MM.1S (cell line): ENCODE results near the gene ATP2A3.

Experiments
- CTCF ChIP-seq: fragments of 300-600 bp; sonication (generic); IDR thresholded peaks from 2 replicates; pipeline ENCODE4 v1.5.1; 2016; ENCODE audit warnings: antibody characterized with exemption, low read length, mixed read lengths
- EZH2 ChIP-seq: fragments of 300-600 bp; sonication (generic); optimal IDR thresholded peaks from 2 replicates; pipeline ENCODE3; 2017; ENCODE audit warnings: low read depth, mild to moderate bottlenecking, antibody characterized with exemption, low read length, mixed read lengths
- EZH2phosphoT487 ChIP-seq: fragments of 300-600 bp; sonication (generic); IDR thresholded peaks from 2 replicates; pipeline ENCODE4 v1.6.1; 2018; ENCODE audit warnings: antibody characterized with exemption, low read length

- TF ChIP-seq CTCF = no peak
- TF ChIP-seq EZH2 = no peak
- no peak for TF ChIP-seq EZH2phosphoT487
Observed at GRCh38 chr17:3906881-3907280, 57.4 kb downstream of the ATP2A3 start.
